GM23248 (cell line): ENCODE results near the gene PACS1.

Experiments used
- EZH2 ChIP-seq: fragments of 200-600 bp; sonication (generic); IDR thresholded peaks from 2 replicates; pipeline ENCODE4 v1.6.1; 2018; ENCODE audit warnings: antibody characterized with exemption, mild to moderate bottlenecking; ENCODE audit not compliant: insufficient read depth, poor library complexity, severe bottlenecking
- EZH2phosphoT487 ChIP-seq: fragments of 200-600 bp; sonication (generic); IDR thresholded peaks from 2 replicates; pipeline ENCODE4 v1.6.1; 2018; ENCODE audit warnings: antibody characterized with exemption, moderate library complexity, mild to moderate bottlenecking, low read depth; ENCODE audit not compliant: insufficient read depth

DNA sequence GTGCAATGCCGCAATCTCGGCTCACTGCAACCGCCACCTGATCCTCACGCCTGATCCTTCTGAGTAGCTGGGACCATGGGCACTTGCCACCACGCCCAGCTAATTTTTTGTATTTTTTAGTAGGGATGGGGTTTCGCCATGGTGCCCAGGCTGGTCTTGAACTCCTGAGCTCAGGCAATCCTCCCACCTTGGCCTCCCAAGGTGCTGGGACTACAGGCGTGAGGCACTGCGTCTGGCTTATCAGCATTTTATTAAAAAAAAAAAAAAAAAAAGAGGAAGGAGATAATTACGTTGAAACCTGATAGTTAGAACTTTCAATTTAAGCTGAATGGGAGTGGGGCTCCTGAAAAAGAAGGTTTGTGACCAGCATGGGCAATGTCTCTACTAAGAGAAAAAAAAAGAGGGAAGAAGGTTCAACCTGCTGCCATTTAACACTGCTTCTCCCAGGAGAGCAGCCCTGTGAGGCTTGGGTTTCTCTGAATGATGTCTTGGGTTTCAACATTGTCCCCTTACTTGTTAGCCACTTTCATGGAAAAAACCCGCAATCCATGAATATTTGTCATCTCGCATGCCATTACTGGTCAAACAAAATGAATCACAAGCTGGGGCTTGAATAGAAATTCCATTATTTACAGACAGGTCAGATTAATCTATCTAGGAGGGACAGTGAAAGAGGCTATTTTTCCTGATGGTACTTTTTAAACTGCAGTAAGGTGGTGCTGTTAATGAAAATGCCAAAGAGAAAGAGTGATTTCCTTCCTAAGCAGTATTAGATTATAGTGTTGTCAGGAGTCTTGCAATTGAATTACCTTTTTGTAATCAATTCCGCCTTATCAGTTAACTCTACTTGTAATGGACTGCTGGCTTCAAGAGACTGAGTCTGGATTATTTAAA, 72.5 kb downstream of the PACS1 start:
- TF ChIP-seq EZH2, result no peak
- no peak for TF ChIP-seq EZH2phosphoT487
